Bronchial epithelial cell (primary cell): ENCODE measurements around the gene ACADSB. TPM values are rescaled to one million over a fixed set of nuclear protein-coding genes. Genes with fewer than 3 reads are reported as not detected.
A peak's percentile ranks its signal among the peaks of the same experiment; 100 is the strongest.

Experiments
- DNase-seq: peaks from one replicate; pipeline ENCODE4 v3.0.0-alpha.2; 2010; ENCODE audit warnings: low read depth
- FAIRE-seq: peaks from 2 replicates; lab custom pipeline; 2011; peaks lifted over from hg19 to GRCh38; lab: Jason Lieb, UNC
- H3K27me3 ChIP-seq: 2 replicates; pipeline ENCODE4 v1.5.1; 2011; ENCODE audit warnings: low read length; ENCODE audit not compliant: control insufficient read depth, insufficient read depth
- H3K36me3 ChIP-seq: 2 replicates; pipeline ENCODE4 v1.5.1; 2011; ENCODE audit warnings: low read length; ENCODE audit not compliant: control insufficient read depth, insufficient read depth
- H3K4me3 ChIP-seq: 2 replicates; pipeline ENCODE4 v1.5.1; 2011; ENCODE audit warnings: mild to moderate bottlenecking, low read depth, low read length, control low read depth
- CTCF ChIP-seq: IDR thresholded peaks from 2 replicates; pipeline ENCODE4 v1.5.1; 2011; ENCODE audit warnings: mild to moderate bottlenecking, moderate library complexity, low read length, control low read depth, inconsistent platforms; ENCODE audit not compliant: insufficient read depth, severe bottlenecking
- total RNA-seq: library from RNA; depleted of rRNA; stranded (reverse); fragments of >200 nt; gene quantifications from 2 replicates; pipeline ENCODE4 v1.2.1, GENCODE V29; 2014

The ACADSB gene
- total RNA-seq, 1 donor from 2014 or later: 3.4 TPM

DNA sequence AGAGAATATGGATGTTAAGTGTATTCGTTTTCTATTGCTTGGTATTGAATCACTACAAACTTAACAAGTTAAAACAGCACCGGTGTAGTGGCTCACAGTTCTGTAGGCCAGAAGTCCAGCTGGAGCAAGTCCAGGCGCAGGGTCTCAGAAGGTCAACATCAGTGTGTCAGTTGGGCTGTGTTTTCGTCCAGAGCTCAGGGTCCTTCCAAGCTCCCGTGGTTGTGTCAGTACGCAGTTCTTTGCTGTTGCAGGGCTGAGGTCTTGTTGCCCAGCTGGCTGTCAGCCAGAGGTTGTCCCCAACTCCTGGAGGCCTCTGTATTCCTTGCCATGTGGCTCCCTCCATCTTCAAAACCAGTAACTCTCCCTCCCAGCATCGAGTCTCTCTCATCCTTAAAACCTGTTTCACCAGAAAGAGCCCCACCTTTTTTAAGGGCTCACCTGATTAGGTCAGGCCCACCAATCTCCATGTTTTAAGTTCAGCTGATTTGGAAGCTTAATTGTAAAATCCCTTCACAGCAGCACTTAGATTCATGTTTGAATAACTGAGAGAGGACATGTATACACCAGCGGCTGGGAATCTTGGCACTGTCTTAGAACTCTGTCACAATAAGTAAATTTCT, 26.8 kb downstream of the ACADSB start:
- TF ChIP-seq CTCF: no peak
- DNase-seq (no peak), FAIRE-seq (no peak)
- H3K36me3 ChIP-seq: no peaks in the 10 kb centered on the region
- H3K4me3 ChIP-seq: no peak overlapping the region
- H3K27me3 ChIP-seq: no peaks in the 10 kb centered on the region

DNA sequence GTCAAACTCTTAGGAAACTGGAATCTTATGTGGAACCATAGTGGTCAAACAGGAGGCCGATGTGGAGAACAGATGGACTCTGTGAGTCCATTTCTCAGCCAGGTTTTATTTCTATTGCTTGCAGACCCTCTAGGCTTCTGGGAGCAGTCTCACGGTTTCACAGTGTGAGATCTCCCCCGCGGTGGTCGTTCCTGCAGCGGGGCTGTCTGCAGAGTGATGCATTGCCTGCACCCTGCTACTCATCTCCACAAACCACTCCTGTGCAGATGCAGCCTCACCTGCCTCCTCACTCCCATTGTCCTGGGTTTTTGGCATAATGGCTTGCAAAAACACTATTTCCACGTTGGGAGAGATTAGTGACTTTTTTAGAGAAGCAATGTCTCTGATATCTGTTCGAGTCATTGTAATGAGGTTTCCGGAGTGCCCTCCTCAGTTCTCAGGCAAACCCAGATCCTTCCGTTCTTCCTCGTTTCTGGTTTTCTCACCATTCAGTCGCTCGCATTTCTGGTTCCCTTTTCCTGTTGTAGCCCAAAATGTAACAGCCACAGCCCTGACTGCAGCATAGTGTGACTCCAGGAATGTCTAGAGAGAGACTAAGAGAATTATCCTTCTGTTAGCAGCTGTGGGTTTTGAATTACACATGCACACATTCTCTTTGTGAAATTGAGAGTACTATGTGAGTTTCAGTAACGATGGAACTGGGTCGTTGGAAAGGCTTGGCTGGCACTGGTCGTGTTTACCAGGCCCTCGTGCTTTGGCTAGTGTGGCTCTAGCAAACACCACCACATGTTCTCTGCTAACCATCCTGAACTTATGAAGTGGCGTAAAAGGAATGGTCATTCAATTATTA, 30.2 kb downstream of the ACADSB start:
- Histone ChIP-seq H3K27me3 (no peaks in the 10 kb centered on the region), H3K36me3 (no peaks in the 10 kb centered on the region), H3K4me3 (no peak overlapping the region)
- DNase-seq: no peak
- TF ChIP-seq CTCF: no peak
- FAIRE-seq: no peak

- Histone ChIP-seq H3K4me3 (no peak overlapping the region), H3K36me3 (no peaks in the 10 kb centered on the region), H3K27me3 (no peaks in the 10 kb centered on the region)
- DNase-seq (no peak), FAIRE-seq (no peak)
- no peak for TF ChIP-seq CTCF
Observed at GRCh38 chr10:123039632-123039930, 30.8 kb downstream of the ACADSB start.

DNA sequence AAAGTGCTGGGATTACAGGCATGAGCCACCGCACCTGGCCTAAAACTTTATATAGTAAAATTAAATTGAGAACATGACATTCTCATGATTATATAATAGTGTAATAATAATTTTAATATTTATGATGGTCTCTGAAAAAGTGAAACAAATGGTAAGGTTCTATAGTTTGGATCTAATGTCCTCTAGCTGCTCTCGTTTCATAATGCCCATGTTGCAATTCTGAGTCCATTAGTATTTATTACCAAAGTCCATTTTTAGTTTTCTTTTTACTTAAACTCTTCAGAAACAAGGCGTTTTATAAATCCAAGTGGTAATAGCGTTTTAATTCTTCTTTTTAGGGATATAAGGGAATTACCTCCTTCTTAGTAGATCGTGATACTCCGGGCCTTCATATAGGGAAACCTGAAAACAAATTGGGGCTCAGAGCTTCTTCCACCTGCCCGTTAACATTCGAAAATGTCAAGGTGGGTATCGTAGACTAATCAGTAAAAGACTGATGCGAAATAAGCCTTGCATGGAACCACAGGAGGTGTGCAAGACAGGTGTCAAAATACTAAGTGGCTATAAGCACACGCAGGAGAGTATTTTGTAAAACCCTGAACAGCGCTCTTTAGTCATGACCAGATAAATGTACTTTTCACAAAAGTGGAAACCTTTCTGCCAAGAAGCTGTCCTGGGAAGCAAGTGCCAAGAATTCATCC, 34.1 kb downstream of the ACADSB start:
- TF ChIP-seq CTCF: no peak
- Histone ChIP-seq H3K36me3 (no peaks in the 10 kb centered on the region), H3K27me3 (no peaks in the 10 kb centered on the region), H3K4me3 (no peak overlapping the region)
- no peak for DNase-seq
- no peak for FAIRE-seq

DNA sequence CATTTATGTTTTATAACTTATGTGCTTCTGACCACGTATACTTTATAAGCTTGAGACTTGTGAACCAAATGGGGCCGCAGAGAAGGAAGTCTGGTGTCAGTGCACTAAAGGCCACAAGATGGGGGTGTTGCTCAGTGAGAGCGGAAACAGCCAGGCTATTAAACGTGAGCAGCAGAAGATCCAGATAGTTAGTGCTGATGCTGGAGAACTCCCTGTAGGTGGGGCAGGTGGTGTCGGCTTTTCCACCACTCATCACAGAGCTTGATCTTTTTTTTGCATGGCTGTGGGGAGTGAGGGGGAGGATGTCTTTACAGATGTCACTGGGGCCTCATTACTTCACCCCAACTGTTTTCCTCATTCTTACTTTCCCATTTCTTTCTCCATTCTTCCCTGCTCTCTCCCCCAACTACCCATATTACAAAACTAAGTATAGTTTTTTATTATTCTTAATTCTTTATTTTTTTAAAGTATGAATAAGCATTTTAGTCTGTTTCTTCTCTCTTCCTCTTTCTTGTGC, 34.7 kb downstream of the ACADSB start:
- Histone ChIP-seq H3K27me3 (no peaks in the 10 kb centered on the region), H3K4me3 (no peak overlapping the region), H3K36me3 (no peaks in the 10 kb centered on the region)
- DNase-seq (peak; percentile 74), FAIRE-seq (peak; percentile 64)
- peak; percentile 80 for TF ChIP-seq CTCF
